Progenitor cell of endocrine pancreas (in vitro differentiated cells): Measurements from ENCODE around the gene AP3D1. TPM values are rescaled to one million over a fixed set of nuclear protein-coding genes. Genes with fewer than 3 reads are reported as not detected.
A peak's percentile ranks its signal among the peaks of the same experiment; 100 is the strongest.

ENCODE experiments used
- DNase-seq: peaks from one replicate; pipeline ENCODE4 v3.0.0; 2021; ENCODE audit warnings: low spot score; ENCODE audit not compliant: unreplicated experiment
- H3K27ac Mint-ChIP-seq: 2 replicates; pipeline ENCODE4 v1.8.0; 2021; ENCODE audit warnings: mild to moderate bottlenecking, moderate library complexity, mixed read lengths
- H3K27me3 Mint-ChIP-seq: 2 replicates; pipeline ENCODE4 v1.8.0; 2021; ENCODE audit warnings: mixed read lengths
- H3K36me3 Mint-ChIP-seq: 2 replicates; pipeline ENCODE4 v1.8.0; 2022; ENCODE audit warnings: mixed read lengths; ENCODE audit not compliant: insufficient read depth
- H3K4me1 Mint-ChIP-seq: 2 replicates; pipeline ENCODE4 v1.8.0; 2021; ENCODE audit warnings: low read depth, mixed read lengths
- H3K4me3 Mint-ChIP-seq: 2 replicates; pipeline ENCODE4 v1.8.0; 2021; ENCODE audit warnings: low read depth, mild to moderate bottlenecking, moderate library complexity, mixed read lengths
- H3K9me3 Mint-ChIP-seq: 2 replicates; pipeline ENCODE4 v1.8.0; 2021; ENCODE audit warnings: low read depth, mixed read lengths
- total RNA-seq: library from RNA; stranded (reverse); gene quantifications from 2 replicates; pipeline ENCODE4 v1.2.1, GENCODE V29; 2021
- TF ChIP-seq, protein P1 (sequence below): fragments of 200-600 bp; sonication (generic); IDR thresholded peaks from one replicate; pipeline ENCODE4 v1.5.0; 2021; ENCODE audit warnings: antibody characterized with exemption, mild to moderate bottlenecking; ENCODE audit not compliant: unreplicated experiment

Gene AP3D1
- total RNA-seq, 1 donor from 2014 or later = 131 TPM

DNA sequence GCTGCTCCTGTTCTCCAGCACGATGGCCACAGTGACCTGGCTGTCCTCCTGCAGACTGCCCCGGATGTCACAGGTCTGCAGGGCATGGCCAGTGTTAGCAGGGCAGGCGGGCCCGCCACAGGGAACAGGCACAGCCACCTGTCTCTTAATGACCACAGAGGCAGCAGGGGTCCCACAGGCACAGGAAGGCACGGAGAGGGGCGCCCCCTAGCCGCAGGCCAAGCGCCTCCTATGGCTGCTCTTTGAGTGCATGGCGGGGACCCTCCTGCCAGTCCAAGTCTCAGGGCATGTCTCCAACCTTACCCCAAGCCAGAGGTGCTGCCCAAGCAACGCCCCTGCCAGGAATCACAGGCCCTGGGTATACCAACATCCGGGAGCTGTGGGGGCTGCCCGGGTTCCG lies 40.5 kb downstream of the AP3D1 start:
- DNase-seq = no peak
- H3K4me3 Mint-ChIP-seq = no peak overlapping the region
- H3K36me3 Mint-ChIP-seq = peaks cover 36% of the 10 kb centered on the region
- no peaks in the 10 kb centered on the region for H3K4me1 Mint-ChIP-seq
- no peak overlapping the region for H3K27ac Mint-ChIP-seq
- H3K27me3 Mint-ChIP-seq = no peaks in the 10 kb centered on the region
- H3K9me3 Mint-ChIP-seq = peaks cover 2% of the 10 kb centered on the region
- TF ChIP-seq, protein P1, sequence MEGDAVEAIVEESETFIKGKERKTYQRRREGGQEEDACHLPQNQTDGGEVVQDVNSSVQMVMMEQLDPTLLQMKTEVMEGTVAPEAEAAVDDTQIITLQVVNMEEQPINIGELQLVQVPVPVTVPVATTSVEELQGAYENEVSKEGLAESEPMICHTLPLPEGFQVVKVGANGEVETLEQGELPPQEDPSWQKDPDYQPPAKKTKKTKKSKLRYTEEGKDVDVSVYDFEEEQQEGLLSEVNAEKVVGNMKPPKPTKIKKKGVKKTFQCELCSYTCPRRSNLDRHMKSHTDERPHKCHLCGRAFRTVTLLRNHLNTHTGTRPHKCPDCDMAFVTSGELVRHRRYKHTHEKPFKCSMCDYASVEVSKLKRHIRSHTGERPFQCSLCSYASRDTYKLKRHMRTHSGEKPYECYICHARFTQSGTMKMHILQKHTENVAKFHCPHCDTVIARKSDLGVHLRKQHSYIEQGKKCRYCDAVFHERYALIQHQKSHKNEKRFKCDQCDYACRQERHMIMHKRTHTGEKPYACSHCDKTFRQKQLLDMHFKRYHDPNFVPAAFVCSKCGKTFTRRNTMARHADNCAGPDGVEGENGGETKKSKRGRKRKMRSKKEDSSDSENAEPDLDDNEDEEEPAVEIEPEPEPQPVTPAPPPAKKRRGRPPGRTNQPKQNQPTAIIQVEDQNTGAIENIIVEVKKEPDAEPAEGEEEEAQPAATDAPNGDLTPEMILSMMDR = peak; percentile 15

DNA sequence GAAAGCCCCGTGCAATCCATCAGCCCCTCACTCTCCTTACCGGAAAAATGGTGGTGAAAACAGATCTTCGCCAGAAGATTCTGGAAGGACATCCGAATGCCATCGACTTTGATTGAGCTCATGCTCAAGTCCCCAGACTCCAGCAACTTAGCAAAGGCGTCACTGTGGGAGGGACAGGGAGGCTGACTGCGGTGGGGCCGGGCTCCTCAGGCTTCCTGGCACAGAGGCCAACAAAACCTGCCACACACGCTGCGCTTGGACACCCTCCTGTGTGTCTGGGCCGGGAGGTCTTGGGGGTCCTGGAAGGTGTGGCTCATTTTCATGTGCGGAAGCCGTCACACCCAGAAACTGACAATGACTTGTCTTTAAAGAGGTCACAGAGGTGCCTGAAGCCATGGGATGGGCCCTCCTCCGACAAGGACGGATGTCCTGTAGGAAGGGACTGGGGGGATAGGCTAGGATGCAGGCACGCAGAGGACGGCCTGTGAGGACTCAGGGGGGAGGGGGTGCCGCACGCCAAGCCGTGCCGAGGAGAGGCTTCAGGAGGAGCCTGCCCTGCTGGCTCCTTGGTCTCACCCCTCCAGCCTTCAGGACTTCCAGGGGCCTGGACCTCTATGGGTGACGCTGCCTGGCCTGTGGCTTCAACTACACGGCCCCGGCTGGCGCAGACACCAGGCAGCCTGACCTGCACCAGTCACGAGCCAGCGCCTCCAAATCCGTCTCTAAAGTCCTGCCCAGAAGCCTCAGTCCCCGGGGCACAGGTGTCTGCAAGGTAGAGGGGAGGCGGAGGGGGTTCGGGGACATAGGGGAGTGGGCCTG lies 42.1 kb downstream of the AP3D1 start:
- Mint-ChIP-seq H3K36me3 (peaks cover 42% of the 10 kb centered on the region), H3K27me3 (no peaks in the 10 kb centered on the region), H3K4me3 (no peak overlapping the region), H3K4me1 (no peaks in the 10 kb centered on the region), H3K9me3 (peaks cover 2% of the 10 kb centered on the region), H3K27ac (no peak overlapping the region)
- DNase-seq = no peak
- TF ChIP-seq, protein P1 = no peak

DNA sequence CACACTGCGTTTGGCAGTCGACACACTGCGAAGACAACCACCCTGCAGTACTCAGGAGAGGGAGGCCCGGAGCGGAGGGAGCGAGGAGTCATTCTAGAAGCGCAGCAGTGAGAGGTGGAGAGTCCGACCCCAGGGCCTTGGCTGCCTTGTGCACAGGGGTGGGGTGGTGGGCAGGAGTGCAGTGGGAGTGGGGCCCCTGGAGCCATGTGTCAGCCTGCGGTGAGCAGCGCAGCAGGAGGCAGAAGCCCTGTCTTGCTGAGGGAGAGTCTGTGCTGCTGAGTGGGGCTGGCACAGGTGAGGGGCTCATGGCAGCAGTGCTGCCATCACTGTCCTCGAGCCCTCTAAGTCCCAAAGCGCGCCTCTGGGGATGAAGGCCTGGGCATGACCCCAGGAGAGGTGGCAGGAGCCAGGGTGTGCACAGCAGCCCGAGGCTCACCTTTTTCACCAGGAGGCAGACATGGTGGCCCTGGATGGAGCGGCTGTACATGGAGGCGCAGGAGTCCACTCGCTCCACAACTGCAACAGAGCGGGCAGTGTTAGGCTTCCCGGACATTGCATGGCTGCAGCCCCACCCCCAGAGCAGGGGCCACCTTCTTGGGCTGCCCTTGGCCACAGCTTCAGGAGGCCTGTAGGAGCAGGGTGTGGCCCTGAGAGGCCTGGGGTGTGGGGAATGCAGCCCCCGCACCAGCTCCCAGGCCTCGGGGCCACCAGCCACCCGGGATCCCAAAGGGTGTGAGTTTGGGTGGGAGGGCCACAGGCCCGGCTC lies 42.9 kb downstream of the AP3D1 start:
- Mint-ChIP-seq H3K4me1 (no peaks in the 10 kb centered on the region), H3K27ac (no peak overlapping the region), H3K4me3 (no peak overlapping the region), H3K27me3 (no peaks in the 10 kb centered on the region), H3K36me3 (peaks cover 45% of the 10 kb centered on the region), H3K9me3 (peaks cover 2% of the 10 kb centered on the region)
- TF ChIP-seq, protein P1 = no peak
- no peak for DNase-seq

DNA sequence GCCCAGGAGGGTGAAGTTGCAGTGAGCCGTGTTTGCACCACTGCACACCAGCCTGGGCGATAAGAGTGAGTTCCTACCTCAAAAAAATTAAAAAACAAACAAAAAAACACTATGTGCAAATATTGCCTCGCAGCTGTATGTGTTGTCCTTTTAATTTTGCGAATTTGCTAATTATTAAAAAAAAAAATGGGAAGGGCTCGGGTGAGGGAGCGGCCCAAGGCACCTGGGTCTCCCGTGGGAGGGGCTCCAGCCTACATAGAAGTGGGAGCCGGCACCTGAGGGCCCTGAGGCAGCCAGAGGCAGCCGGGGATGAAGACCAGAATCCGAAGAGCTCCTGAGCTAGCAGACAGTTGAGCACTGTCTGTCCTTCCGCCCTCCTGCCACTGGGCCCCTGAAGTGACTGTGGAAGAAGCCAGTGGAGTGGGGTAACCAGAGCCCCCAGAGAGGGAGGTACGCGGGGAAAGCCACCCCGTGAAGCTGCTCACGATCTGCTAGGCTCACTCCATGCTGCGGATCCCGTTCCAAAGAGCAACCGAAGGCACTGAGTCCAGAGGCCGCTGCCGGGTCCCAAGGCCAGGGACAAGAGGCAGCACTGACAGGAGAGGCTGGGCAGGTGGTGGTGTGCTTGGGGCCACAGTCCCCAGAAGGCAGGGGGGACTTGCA lies 48.2 kb downstream of the AP3D1 start:
- Mint-ChIP-seq H3K36me3 (peaks cover 42% of the 10 kb centered on the region), H3K27ac (no peak overlapping the region), H3K4me1 (no peaks in the 10 kb centered on the region), H3K27me3 (no peaks in the 10 kb centered on the region), H3K9me3 (peaks cover 2% of the 10 kb centered on the region), H3K4me3 (no peak overlapping the region)
- TF ChIP-seq, protein P1 = no peak
- no peak for DNase-seq
